ENCODE data around the gene ATP5F1E. TPM values are rescaled to one million over a fixed set of nuclear protein-coding genes. Genes with fewer than 3 reads are reported as not detected.
A peak's percentile ranks its signal among the peaks of the same experiment; 100 is the strongest.
"Not testable (repeated sequence)": the region's sequence is repeated elsewhere in the genome, so short reads cannot be mapped to it uniquely, and the experiment has no call there.

The ATP5F1E gene
- total and polyA plus RNA-seq, 4 donors: 48.2 to 110 (median 50.8) TPM

DNA sequence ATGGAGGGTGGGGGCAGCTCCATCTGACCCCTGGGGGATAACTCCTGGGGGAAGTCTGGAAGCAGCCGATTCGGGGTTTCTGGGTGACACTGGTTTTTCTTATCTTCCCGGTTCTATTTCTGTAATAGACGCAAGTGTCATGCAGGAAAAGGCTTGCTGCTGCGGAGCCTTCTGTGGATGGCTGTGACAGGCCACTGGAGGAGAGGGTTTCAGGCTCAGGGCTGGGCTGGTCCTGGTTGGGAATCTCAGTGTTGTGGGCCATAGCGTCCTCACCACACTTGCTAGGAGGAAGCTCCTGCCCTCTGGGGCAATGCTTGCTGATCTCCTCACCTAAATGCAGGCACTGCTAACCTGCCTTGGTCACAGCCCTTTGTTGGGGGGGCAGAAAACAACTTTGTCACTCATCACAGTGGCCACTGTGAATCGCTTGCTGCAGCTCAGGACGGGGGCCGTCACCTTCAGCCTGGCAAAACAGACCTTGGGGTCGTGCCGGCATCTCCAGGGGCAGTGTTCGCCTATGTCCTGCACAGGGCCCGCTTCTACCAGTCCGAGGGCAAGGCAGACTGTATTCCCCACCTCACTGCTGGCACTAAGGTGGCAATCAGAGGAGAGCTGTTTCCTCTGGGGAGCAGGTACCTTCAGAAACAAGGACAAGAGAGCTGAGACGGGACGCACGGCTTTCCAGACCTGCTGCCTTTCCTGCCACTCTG, 17.3 kb downstream of the ATP5F1E start:
- H3K36me3 ChIP-seq (ENCODE audit: control insufficient read depth in 1 of 2, insufficient read depth in 2 of 2, low read length in 1 of 2): no peaks in the 10 kb centered on the region
- no peaks in the 10 kb centered on the region for H3K27me3 ChIP-seq (ENCODE audit: control insufficient read depth in 1 of 2, insufficient read depth in 2 of 2, low read length in 1 of 2)
- no peaks in the 10 kb centered on the region for H3K4me1 ChIP-seq (ENCODE audit: control insufficient read depth in 1 of 2, insufficient read depth in 2 of 2, low read length in 2 of 2)
- H3K9me3 ChIP-seq (ENCODE audit: control insufficient read depth, low read length): no peaks in the 10 kb centered on the region
- peak; percentile 44 to 60 for DNase-seq
- intact Hi-C loops (cut with DNase I): no loop called here
- WGBS, 2 donors: 74 to 77% methylated on average over 17 of the region's 17 CpGs
- no peak for ATAC-seq (ENCODE audit: low FRiP score)
- no peak overlapping the region for H3K4me3 ChIP-seq (ENCODE audit: low read length in 2 of 2)
- peak overlapping the region in 1 of 2 donors; percentile 59 for H3K27ac ChIP-seq (ENCODE audit: low read depth in 1 of 2, low read length in 2 of 2)

DNA sequence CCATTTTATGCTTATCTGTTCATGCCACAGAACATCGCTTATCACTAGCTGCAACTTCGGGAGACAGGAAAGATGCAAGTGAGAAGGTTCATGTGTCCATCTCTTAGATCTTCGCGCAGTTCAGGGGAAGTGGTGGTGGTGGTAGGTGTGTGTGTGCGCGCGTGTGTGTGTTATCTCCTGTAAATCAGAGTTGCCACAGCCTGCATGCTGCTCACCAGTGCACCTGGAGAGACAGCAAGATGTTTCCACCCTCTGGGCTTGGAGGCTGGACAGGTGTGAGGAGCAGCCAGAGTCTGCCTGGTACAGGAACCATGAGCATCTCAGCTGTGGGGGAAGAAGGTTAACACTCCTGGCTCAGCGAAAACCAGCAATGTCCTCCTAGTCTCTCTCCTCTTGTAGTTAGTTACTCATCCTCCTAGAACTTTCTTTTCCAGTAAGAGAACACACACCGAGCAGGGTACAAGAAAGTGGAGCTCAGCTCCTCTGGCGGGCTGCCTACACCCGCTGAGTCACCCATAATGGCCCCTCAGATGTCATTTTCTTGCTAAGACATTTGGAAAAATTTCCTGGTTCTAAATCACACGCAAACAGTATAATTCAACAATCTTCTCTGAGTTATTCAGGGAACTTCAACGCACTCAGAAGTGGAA, 18.1 kb downstream of the ATP5F1E start:
- Histone ChIP-seq H3K9me3 (ENCODE audit: control insufficient read depth, low read length) (no peaks in the 10 kb centered on the region), H3K4me3 (ENCODE audit: low read length in 2 of 2) (no peak overlapping the region), H3K4me1 (ENCODE audit: control insufficient read depth in 1 of 2, insufficient read depth in 2 of 2, low read length in 2 of 2) (no peaks in the 10 kb centered on the region), H3K27ac (ENCODE audit: low read depth in 1 of 2, low read length in 2 of 2) (peak overlapping the region in 1 of 2 donors; percentile 72), H3K27me3 (ENCODE audit: control insufficient read depth in 1 of 2, insufficient read depth in 2 of 2, low read length in 1 of 2) (no peaks in the 10 kb centered on the region), H3K36me3 (ENCODE audit: control insufficient read depth in 1 of 2, insufficient read depth in 2 of 2, low read length in 1 of 2) (no peaks in the 10 kb centered on the region)
- intact Hi-C loops (cut with DNase I): no loop called here
- WGBS, 2 donors: 68 to 73% methylated on average over 13 of the region's 13 CpGs
- DNase-seq (peak; percentile 82 to 85), ATAC-seq (ENCODE audit: low FRiP score) (no peak)

DNA sequence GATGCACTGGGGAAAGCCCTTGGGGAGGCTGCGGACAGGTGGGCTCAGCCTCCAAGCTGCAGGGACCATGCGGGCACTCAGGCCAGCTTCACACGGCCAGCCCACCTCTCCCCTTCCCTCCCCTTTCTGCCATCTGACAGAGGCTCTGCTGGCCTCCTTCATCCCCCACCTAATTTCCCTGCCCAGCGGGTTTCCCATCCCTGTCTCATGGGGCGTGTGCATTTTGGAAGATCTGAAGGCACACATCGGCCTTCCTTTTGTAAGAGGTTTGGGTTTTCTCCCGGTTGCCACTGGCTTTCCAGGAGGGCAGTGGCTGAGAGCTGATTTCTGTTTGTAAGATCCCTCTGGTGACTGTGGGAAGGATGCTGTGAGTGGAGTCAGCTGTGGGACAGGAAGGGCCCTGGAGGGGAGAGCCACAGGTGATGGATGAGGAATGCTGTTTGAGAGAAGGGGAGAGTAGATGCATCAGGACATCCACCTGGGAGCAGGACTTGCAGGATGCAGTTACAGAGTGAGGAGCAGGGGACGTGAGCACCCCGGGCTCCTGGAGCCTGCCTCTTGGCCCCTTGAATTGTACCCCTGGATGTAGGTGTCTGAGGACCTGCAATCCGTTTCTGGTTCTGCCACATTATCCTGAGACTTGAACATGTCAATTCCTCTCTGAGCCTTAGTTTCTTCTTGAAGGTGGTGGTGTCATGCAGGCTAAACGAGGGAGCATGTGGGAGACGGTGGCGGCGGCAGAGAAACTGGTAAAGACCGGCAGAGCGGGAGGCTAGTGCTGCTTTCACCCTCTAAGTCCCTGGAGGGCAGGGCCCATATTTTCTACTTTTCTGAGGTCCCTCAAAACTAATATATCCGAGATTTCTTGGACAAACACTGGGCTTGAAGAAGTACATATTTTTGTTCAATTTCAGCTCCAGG, 18.8 kb downstream of the ATP5F1E start:
- 91 to 94% methylated on average over 16 to 17 of the region's 17 CpGs for WGBS, 2 donors
- H3K9me3 ChIP-seq (ENCODE audit: control insufficient read depth, low read length): no peaks in the 10 kb centered on the region
- DNase-seq (peak; percentile 33 to 57), ATAC-seq (ENCODE audit: low FRiP score) (no peak)
- no peaks in the 10 kb centered on the region for H3K36me3 ChIP-seq (ENCODE audit: control insufficient read depth in 1 of 2, insufficient read depth in 2 of 2, low read length in 1 of 2)
- intact Hi-C loops (cut with DNase I): no loop called here
- H3K27me3 ChIP-seq (ENCODE audit: control insufficient read depth in 1 of 2, insufficient read depth in 2 of 2, low read length in 1 of 2): no peaks in the 10 kb centered on the region
- H3K4me3 ChIP-seq (ENCODE audit: low read length in 2 of 2): no peak overlapping the region
- H3K27ac ChIP-seq (ENCODE audit: low read depth in 1 of 2, low read length in 2 of 2): no peak overlapping the region
- H3K4me1 ChIP-seq (ENCODE audit: control insufficient read depth in 1 of 2, insufficient read depth in 2 of 2, low read length in 2 of 2): no peaks in the 10 kb centered on the region

DNA sequence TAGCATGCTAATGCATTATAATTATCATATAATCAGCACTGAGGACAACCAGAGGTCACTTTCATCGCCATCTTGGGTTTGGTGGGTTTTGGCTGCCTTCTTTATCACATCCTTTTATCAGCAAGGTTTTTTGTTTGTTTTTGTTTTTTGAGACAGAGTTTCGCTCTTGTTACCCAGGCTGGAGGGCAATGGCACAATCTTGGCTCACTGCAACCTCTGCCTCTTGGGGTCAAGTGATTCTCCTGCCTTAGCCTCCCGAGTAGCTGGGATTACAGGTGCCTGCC, 20.3 kb downstream of the ATP5F1E start:
- H3K27me3 ChIP-seq (ENCODE audit: control insufficient read depth in 1 of 2, insufficient read depth in 2 of 2, low read length in 1 of 2); DNase-seq; ATAC-seq (ENCODE audit: low FRiP score); intact Hi-C loops (cut with DNase I); H3K36me3 ChIP-seq (ENCODE audit: control insufficient read depth in 1 of 2, insufficient read depth in 2 of 2, low read length in 1 of 2); H3K4me1 ChIP-seq (ENCODE audit: control insufficient read depth in 1 of 2, insufficient read depth in 2 of 2, low read length in 2 of 2); H3K4me3 ChIP-seq (ENCODE audit: low read length in 2 of 2); H3K9me3 ChIP-seq (ENCODE audit: control insufficient read depth, low read length): not testable (repeated sequence)
- H3K27ac ChIP-seq (ENCODE audit: low read depth in 1 of 2, low read length in 2 of 2): peak overlapping the region in 1 of 2 donors; percentile 72
- WGBS, 2 donors: 90 to 94% methylated on average over 3 of the region's 3 CpGs

DNA sequence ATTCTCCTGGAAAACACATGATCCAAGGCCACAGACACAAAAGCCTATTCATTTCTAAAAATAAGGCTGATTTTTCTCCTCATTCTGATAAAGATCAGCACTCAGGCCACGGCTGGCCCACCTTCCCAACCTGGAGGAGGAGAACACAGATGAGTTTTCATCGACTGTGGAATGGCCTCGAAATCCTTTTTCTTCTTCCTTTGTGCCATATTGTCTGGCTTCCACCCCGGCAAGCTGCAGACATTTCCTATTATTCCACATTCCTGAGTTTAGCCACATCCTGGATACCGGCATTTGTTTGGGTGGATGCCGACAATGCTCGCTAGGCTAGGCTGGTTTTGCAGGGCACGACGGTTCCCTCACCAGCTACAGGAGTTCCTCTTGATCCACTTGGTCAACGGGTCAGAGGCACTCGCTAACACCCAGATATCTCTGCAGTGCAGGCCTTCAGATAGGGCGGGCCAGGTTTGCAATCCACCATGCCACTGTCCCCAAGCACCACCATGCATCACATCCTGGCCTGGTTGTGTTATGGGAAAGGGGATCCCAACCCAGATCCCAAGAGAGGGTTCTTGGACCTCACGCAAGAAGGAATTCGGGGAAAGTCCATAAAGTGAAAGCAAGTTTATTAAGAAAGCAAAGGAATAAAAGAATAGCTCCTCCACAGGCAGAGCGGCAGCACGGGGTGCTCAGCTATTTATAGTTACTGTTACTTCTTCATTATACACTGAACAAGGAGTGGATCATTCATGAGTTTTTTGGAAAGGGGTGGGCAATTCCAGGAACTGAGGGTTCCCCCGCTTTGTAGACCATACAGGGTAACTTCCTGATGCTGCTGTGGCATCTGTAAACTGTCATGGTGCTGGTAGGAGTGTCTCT, 20.9 kb downstream of the ATP5F1E start:
- Histone ChIP-seq H3K4me3 (ENCODE audit: low read length in 2 of 2) (no peak overlapping the region), H3K4me1 (ENCODE audit: control insufficient read depth in 1 of 2, insufficient read depth in 2 of 2, low read length in 2 of 2) (no peaks in the 10 kb centered on the region), H3K27ac (ENCODE audit: low read depth in 1 of 2, low read length in 2 of 2) (peak overlapping the region; percentile 7 to 72), H3K9me3 (ENCODE audit: control insufficient read depth, low read length) (no peaks in the 10 kb centered on the region), H3K36me3 (ENCODE audit: control insufficient read depth in 1 of 2, insufficient read depth in 2 of 2, low read length in 1 of 2) (no peaks in the 10 kb centered on the region), H3K27me3 (ENCODE audit: control insufficient read depth in 1 of 2, insufficient read depth in 2 of 2, low read length in 1 of 2) (no peaks in the 10 kb centered on the region)
- ATAC-seq (ENCODE audit: low FRiP score) (peak; percentile 6), DNase-seq (peak; percentile 81 to 85)
- 11 to 13% methylated on average over 17 of the region's 17 CpGs for WGBS, 2 donors
- intact Hi-C loops (cut with DNase I): no loop called here

DNA sequence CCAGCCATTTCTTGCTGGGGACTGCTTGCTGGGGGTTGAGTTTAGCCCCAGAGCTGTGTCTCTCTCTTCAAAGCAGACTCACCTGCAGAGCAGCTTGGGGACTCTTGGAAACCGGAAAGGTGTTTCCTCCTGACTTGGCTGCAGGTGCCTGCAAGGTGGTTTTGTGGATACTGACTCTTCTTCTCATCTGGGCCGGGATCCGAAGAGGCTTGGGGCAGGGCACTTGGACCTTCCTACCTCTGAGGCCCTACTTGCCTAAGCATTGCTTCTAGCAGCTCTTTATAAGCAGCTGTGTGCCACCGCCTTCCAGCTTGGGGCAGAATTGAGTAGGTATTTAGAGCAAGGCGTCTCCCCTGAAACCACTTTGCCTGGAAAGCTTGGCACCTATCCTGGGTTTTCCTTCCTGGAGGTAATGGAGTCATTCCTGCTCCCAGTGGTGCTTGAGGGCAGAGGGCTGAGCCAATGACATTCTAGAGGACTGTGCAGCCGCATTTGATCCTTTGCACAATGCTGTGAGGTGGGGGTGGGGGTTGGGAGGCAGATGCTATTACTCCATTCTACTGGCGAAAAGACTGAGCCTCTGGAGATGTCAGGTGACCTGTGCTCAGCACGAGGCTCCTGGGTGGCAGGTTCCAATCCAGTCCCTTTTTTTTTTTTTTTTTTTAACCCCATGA, 21.7 kb downstream of the ATP5F1E start:
- DNase-seq (peak; percentile 36 to 46), ATAC-seq (ENCODE audit: low FRiP score) (no peak)
- peak overlapping the region; percentile 7 to 72 for H3K27ac ChIP-seq (ENCODE audit: low read depth in 1 of 2, low read length in 2 of 2)
- no peaks in the 10 kb centered on the region for H3K4me1 ChIP-seq (ENCODE audit: control insufficient read depth in 1 of 2, insufficient read depth in 2 of 2, low read length in 2 of 2)
- H3K27me3 ChIP-seq (ENCODE audit: control insufficient read depth in 1 of 2, insufficient read depth in 2 of 2, low read length in 1 of 2): no peaks in the 10 kb centered on the region
- WGBS, 2 donors: 75 to 77% methylated on average over 8 of the region's 8 CpGs
- no peak overlapping the region for H3K4me3 ChIP-seq (ENCODE audit: low read length in 2 of 2)
- H3K36me3 ChIP-seq (ENCODE audit: control insufficient read depth in 1 of 2, insufficient read depth in 2 of 2, low read length in 1 of 2): no peaks in the 10 kb centered on the region
- H3K9me3 ChIP-seq (ENCODE audit: control insufficient read depth, low read length): no peaks in the 10 kb centered on the region
- intact Hi-C loops (cut with DNase I): no loop called here

DNA sequence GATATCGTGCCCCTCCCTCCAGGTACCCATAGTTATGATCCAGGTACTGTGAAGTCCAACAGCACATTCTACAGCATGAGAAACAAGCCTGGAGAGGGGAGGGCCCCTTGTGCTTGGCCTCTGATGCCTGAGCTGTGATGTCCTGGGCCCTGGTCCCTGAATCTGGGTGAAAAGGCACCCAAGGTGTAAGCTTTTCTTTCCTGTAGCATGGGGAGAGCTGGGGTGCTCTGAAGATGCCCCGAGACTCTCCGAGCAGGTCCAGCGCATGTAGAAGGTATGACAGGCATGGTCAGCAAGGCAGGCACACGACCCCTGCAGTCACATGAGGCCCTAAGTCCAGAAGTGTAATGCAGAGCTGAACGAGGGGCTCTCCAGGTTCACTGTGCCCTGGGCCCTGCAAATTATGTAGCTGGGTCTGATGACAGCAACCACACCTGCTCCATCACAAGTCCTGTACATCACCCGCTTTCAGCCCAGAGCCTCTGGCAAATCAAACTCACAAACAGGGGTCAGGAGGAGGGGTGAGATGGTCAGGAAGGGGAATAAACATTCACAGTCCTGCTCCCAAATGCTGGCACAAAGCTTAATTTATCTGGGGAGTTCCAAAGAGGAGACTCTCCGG, 23.3 kb downstream of the ATP5F1E start:
- 90 to 93% methylated on average over 8 of the region's 8 CpGs for WGBS, 2 donors
- no peaks in the 10 kb centered on the region for H3K27me3 ChIP-seq (ENCODE audit: control insufficient read depth in 1 of 2, insufficient read depth in 2 of 2, low read length in 1 of 2)
- H3K4me3 ChIP-seq (ENCODE audit: low read length in 2 of 2): no peak overlapping the region
- DNase-seq: no peak
- H3K9me3 ChIP-seq (ENCODE audit: control insufficient read depth, low read length): no peaks in the 10 kb centered on the region
- no peaks in the 10 kb centered on the region for H3K36me3 ChIP-seq (ENCODE audit: control insufficient read depth in 1 of 2, insufficient read depth in 2 of 2, low read length in 1 of 2)
- intact Hi-C loops (cut with DNase I): no loop called here
- no peak for ATAC-seq (ENCODE audit: low FRiP score)
- H3K27ac ChIP-seq (ENCODE audit: low read depth in 1 of 2, low read length in 2 of 2): peak overlapping the region in 1 of 2 donors; percentile 28
- no peaks in the 10 kb centered on the region for H3K4me1 ChIP-seq (ENCODE audit: control insufficient read depth in 1 of 2, insufficient read depth in 2 of 2, low read length in 2 of 2)

Measured in aorta (tissue), 5 donors.